ENCODE measurements around the gene PHACTR2.

- TF ChIP-seq CTCF (IDR thresholded peaks at IDR 0.05 in 4 of 5, conservative IDR thresholded peaks at IDR 0.05 in 1 of 5) (no peak), POLR2A (IDR thresholded peaks at IDR 0.05) (no peak)
These were observed 73.1 kb downstream of the PHACTR2 start for GRCh38 chr6:143750877-143751276.
